Amniotic epithelial cell (primary cell): Measurements from ENCODE around the gene PRKG1.

ENCODE experiments used
- DNase-seq: peaks from one replicate; pipeline ENCODE4 v3.0.0-alpha.2; 2010; ENCODE audit warnings: low read depth

Gene PRKG1

GRCh38 chr10:52261362-52261761 lies 1187.1 kb downstream of the PRKG1 start:
- DNase-seq: no peak

DNA sequence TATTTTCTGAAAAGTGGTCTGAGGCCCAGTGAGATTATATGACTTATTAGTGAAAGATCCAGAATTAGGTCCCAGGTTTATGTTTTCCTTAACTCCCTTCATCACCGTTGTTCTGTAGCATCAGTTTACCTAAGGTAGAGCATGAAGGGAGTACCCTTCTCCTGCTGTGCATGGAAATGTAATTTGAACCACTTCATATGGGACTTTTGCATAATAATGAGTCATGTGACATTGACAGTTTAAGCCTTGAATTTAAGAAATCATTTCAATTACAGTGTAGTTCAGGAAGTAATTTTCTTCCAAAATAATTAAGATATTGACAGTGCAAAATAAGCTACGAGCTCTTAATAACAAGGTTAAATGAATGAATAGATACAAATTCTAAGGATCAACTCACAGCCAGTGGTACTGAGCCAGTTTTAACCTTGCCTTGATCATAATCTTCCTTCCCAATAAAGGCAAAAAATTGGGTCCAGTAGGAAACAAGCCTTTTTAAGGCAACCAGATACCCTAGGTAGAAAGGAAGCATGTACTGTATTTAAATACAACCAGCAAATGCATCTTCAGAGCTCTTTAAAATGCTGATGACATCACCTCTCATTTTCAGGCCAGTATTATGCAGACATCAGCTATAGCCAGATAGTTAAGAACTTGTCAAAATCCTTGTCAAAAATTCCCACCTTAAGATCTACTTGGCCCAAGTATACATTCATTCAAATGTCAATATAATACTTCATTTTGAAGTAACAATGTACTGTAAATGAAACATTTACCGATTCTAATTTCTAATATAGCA lies 1191.0 kb downstream of the PRKG1 start:
- no peak for DNase-seq

- DNase-seq: no peak
Measured at GRCh38 chr10:52266858-52267257, 1192.6 kb downstream of the PRKG1 start.

DNA sequence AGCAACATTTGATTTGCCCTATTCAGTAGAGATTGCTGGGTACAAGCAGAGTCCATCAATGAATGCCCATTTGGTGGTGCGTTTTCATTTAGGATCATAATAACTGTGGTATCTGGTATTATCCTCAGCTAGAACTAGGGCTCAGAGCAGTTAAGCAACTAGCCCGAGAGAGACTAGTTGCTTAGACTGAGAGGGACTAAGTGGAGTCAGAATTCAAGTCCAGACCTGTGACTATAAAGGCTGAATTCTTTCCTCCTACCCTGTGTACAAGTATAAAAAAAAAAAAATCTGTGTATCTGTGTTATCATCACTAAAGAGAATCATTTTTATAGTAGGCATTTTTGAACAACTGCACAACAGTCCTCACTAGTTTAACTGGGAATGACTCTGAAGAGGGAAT lies 1194.5 kb downstream of the PRKG1 start:
- no peak for DNase-seq

- DNase-seq: no peak
Measured at GRCh38 chr10:52269233-52269632, 1194.9 kb downstream of the PRKG1 start.

DNA sequence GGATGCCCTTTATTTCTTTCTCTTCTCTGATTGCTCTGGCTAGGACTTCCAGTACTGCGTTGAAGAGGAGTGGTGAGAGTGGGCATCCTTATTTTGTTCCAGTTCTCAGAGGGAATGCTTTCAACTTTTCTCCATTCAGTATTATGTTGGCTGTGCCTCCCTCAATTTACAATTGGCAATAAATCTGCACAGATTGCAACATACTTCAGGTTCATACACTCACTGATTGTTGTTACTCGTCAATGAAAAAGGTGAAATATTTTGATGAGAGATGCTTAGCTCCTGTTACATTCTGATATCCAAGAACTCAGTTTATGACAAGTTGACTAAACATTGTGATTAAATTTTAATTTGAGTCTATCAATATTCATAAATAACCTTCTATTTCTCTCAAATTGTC lies 1201.9 kb downstream of the PRKG1 start:
- DNase-seq: no peak

GRCh38 chr10:52276986-52277385 lies 1202.7 kb downstream of the PRKG1 start:
- peak; percentile 7 for DNase-seq

DNA sequence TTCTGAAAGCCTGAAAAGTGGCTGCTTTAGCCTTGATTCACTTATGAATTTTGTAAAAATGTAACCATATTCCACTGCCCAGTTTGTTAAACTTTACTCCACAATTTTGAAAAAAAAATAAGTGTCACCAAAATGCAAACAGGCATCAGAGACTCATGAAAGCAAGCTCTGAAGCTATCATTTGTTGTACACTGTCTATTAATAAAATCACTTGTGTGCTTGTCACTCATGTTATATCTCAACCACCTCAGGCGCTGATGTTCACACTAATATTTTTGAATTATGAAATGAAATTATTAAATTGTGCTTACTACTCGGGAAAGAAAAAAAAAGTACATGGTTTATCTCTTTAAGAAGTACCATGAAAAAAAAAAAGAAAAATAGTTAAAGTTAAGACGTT lies 1205.3 kb downstream of the PRKG1 start:
- DNase-seq: no peak

DNA sequence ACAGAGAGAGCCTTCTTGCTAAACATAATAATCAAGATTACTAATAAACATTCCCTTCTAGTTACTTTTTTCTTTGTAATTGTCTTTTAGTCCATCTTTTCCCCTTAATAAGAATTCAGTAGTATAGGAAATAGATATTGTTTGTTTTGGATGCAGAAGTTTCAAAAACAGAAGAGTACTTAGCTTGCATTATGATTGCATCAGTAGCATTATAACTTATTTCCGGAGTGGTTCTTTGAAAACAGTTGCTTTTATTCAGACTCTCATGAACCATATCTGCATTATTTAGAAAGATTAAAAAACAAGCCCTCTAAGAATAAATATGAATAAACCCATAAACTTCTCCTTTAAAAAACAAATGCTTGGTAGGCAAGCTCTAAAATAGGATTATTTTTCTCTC lies 1205.8 kb downstream of the PRKG1 start:
- DNase-seq: no peak

DNA sequence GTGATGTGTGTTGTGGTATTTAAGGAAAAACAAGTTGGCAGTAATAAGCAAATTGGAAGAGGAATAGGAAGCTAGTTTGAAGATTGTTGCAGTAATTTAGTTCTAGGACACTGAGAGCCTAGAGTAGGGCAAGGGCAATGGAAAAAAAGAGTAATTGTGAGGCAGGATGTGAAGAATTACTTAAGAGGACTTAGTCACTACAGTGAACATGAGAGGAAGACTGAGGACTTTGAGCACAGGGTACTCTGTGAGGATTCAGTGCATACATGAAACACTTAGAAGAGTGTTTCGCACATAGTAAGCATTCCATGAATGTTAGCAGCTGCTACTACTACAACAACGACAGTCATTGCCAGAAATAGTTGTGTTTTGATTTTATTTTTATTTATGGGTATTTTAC lies 1208.9 kb downstream of the PRKG1 start:
- DNase-seq: peak; percentile 11

GRCh38 chr10:52284416-52285013 lies 1210.2 kb downstream of the PRKG1 start:
- DNase-seq: no peak

DNA sequence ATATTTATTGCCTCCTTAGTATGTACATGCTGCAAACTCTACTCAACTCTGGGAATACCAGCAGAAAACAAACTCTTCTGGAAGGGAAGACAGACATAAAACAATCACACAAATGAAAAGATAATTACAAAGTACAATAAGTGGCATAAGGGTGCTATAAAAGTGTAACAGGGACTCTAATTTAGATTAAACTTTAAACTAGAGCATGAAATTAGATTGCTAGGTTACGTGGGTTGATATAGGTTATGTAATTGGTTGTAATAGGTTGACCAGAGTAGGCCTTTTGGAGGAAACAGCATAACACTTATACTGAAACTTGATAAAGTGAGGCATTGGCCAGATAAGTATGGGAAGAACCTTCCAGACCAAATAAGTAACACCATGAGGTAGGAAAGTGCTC lies 1213.6 kb downstream of the PRKG1 start:
- no peak for DNase-seq

DNA sequence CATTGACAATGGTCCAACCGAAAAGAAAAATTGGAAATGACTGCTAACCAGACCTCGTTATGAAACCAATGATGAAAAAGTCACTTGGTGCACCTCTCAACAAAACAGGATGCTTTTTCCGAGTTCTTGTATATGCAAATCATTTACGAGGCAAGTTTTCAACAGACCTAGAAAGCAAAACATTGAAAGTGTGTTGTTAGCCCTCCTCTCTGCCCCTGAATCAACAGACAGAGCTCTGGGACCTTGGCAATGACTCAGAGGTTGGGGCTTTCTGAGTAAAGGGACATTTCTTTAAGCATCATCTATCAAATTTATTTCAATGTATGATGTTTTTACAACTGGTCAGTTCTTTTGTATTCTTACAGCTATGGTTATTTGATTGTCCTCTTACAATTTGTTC lies 1223.5 kb downstream of the PRKG1 start:
- no peak for DNase-seq

GRCh38 chr10:52300599-52301277 lies 1226.5 kb downstream of the PRKG1 start:
- no peak for DNase-seq

GRCh38 chr10:52308251-52309031 lies 1234.2 kb downstream of the PRKG1 start:
- DNase-seq: peak; percentile 78

- peak; percentile 38 for DNase-seq
Measured at GRCh38 chr10:52312942-52313255, 1238.6 kb downstream of the PRKG1 start.

GRCh38 chr10:52313256-52313932 lies 1239.1 kb downstream of the PRKG1 start:
- no peak for DNase-seq

DNA sequence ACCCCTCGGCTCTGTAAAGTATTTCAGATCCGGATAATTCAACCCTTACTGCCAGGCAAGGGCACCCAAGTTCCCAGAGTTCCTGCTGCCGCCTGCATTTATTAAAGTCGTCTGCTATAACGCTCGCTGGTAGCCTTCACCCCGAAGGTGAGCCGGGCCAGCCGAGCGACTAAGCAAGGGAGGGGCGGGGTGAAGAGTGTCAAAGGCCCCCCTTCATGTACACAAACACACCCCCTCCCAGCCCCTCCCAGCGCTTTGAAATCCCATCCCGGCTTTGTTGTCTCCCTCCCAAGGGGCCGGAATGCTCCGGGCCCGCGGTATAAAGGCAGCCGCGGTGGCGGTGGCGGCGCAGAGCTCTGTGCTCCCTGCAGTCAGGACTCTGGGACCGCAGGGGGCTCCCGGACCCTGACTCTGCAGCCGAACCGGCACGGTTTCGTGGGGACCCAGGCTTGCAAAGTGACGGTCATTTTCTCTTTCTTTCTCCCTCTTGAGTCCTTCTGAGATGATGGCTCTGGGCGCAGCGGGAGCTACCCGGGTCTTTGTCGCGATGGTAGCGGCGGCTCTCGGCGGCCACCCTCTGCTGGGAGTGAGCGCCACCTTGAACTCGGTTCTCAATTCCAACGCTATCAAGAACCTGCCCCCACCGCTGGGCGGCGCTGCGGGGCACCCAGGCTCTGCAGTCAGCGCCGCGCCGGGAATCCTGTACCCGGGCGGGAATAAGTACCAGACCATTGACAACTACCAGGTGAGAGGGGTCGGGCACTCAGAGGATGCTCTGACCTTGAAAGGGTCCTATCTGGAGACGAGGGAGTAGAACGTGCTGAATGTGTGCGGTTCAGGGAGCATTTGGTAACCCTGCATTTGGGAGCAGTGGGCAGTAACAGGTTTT lies 1239.9 kb downstream of the PRKG1 start, which contains the start of gene DKK1:
Gene DKK1, plus strand, starts transcription at position 349 of the 889 bp plus-strand sequence. Its CDS starts 154 bp downstream, at position 503.
- DNase-seq: peak; percentile 65

GRCh38 chr10:52314822-52315552 lies 1240.7 kb downstream of the PRKG1 start:
- DNase-seq: peak; percentile 33

- no peak for DNase-seq
Measured at GRCh38 chr10:52316001-52316400, 1241.7 kb downstream of the PRKG1 start.
